CD4-positive, alpha-beta T cell treated with Interleukin-1 beta for 1 hour (primary cell): Measurements from ENCODE around the gene SLC2A9.
"Not testable (repeated sequence)": the region's sequence is repeated elsewhere in the genome, so short reads cannot be mapped to it uniquely, and the experiment has no call there.

Source experiments
- DNase-seq, 2 donors: peaks; one replicate each; pipeline ENCODE4 v3.0.0-alpha.2; 2020 to 2022

SLC2A9 gene

GRCh38 chr4:9808077-9808476, 213.2 kb downstream of the SLC2A9 start:
- DNase-seq, result no peak

- no peak for DNase-seq
Measured at GRCh38 chr4:9804918-9805317, 216.4 kb downstream of the SLC2A9 start.

- DNase-seq, result no peak
Measured at GRCh38 chr4:9800848-9801247, 220.4 kb downstream of the SLC2A9 start.

GRCh38 chr4:9796641-9797040, 224.7 kb downstream of the SLC2A9 start:
- not testable (repeated sequence) for DNase-seq

DNA sequence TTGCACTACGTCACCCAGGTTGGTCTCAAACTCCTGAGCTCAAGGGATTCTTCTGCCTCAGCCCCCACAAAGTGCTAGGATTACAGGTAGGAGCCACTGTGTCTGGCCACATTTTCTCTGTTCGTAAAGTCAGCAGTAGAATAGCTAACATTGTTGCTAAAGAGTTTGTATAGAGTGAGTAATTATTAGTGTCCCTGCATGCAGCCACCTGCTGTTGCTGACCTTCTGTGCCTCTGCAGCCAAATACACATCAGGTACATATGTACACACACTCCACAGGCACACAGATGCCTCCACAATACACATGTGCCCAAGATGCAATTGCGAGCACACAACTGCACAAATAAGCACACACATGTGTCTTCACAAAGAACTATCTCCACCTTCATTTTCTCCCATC, 228.9 kb downstream of the SLC2A9 start:
- no peak for DNase-seq

DNA sequence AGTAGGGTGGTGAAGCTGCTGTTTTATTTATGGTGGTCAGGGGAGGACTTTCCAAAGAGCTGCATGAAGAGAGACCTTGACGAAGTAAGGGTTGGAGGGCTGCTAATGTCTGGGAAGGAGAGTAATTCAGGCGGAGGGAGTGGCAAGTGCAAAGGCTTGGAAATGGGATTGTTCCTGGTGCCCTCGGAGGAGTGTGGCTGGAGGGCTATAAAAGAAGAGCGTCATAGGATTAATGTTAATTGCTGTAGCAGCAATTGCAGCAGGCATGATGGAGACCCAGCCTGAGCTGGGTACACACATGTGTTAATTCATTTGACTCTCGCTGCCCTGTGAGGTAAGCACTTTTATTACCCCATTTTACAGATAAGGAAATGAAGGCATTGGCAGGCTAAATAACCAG, 235.4 kb downstream of the SLC2A9 start:
- DNase-seq, result not testable (repeated sequence)

GRCh38 chr4:9782136-9782436, 239.2 kb downstream of the SLC2A9 start:
- no peak for DNase-seq

DNA sequence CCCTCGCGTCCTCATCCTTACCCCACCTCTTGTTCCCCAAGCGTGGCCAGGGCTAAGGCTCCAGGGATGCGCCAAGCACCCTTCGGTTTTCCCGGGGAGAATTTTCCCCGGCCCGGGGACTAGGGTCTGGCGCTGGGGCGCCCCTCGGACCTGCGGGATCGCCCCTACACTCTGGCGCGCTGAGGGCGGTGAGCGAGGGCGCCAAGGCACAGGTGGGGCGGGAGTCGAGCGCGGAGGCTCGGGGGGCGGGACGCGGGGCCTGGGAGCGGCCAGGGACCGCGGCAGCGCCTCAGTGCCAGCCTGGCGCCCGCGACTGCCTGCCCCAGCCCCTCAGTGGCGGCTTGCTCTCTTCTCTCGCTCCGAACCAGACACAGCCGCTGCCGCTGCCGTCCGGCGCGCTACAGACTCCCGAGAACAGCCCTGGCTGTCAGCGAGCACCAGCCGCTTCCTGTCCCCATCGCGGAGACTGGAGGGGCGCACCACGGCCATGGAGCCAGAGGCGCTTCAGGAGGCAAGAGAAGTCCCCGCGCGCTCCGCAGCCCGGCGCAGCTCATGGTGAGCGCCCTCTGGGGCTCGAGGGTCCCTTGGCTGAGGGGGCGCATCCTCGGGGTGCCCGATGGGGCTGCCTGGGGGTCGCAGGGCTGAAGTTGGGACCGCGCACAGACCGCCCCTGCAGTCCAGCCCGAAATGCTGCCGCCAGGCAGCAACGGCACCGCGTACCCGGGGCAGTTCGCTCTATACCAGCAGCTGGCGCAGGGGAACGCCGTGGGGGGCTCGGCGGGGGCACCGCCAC, 239.8 kb downstream of the SLC2A9 start, which contains the start of gene DRD5:
Gene DRD5, plus strand, starts transcription at position 292 of the 793 bp plus-strand sequence. Its CDS starts 396 bp downstream, at position 688.
- DNase-seq, result no peak
